Osteoblast (primary cell): ENCODE data around the gene FHIT. TPM values are rescaled to one million over a fixed set of nuclear protein-coding genes. Genes with fewer than 3 reads are reported as not detected.

Experiments
- DNase-seq: peaks from one replicate; pipeline ENCODE4 v3.0.0; 2011; ENCODE audit warnings: low spot score, mixed read lengths; ENCODE audit not compliant: insufficient read length; ENCODE audit errors: missing footprints
- H2AFZ ChIP-seq: 2 replicates; pipeline ENCODE4 v1.6.0; 2011; ENCODE audit warnings: mild to moderate bottlenecking, low read length
- H3K27ac ChIP-seq: 2 replicates; pipeline ENCODE4 v1.5.1; 2011; ENCODE audit warnings: mild to moderate bottlenecking, low read depth, low read length, moderate library complexity
- H3K27me3 ChIP-seq: 2 replicates; pipeline ENCODE4 v1.6.0; 2012; ENCODE audit warnings: mild to moderate bottlenecking, control low read depth, inconsistent platforms, low read length, moderate library complexity; ENCODE audit not compliant: insufficient read depth
- H3K36me3 ChIP-seq: 2 replicates; pipeline ENCODE4 v1.5.1; 2011; ENCODE audit warnings: mild to moderate bottlenecking, low read length, control low read depth, moderate library complexity; ENCODE audit not compliant: insufficient read depth
- H3K4me1 ChIP-seq: 2 replicates; pipeline ENCODE4 v1.5.1; 2011; ENCODE audit warnings: mild to moderate bottlenecking, low read length, control low read depth, moderate library complexity; ENCODE audit not compliant: insufficient read depth
- H3K4me2 ChIP-seq: 2 replicates; pipeline ENCODE4 v1.6.0; 2011; ENCODE audit warnings: mild to moderate bottlenecking, low read length; ENCODE audit not compliant: insufficient read depth
- H3K4me3 ChIP-seq: fragments of 200-600 bp; sonication (generic); 3 replicates; pipeline ENCODE4 v1.5.1; 2012; ENCODE audit warnings: mild to moderate bottlenecking, low read length, inconsistent platforms; ENCODE audit not compliant: insufficient read depth
- H3K79me2 ChIP-seq: 2 replicates; pipeline ENCODE4 v1.6.0; 2012; ENCODE audit warnings: mild to moderate bottlenecking, low read length, control low read depth, inconsistent platforms; ENCODE audit not compliant: insufficient read depth
- H3K9me3 ChIP-seq: 2 replicates; pipeline ENCODE4 v1.5.1; 2011; ENCODE audit warnings: low read depth, low read length, control low read depth
- H4K20me1 ChIP-seq: 2 replicates; pipeline ENCODE4 v1.6.0; 2012; ENCODE audit warnings: mild to moderate bottlenecking, low read length, control low read depth; ENCODE audit not compliant: insufficient read depth
- CTCF ChIP-seq: IDR thresholded peaks from 2 replicates; pipeline ENCODE4 v1.5.1; 2011; ENCODE audit warnings: mild to moderate bottlenecking, low read depth, low read length, moderate library complexity; ENCODE audit errors: extremely low read depth
- total RNA-seq: library from RNA; depleted of rRNA; stranded (reverse); fragments of >200 nt; gene quantifications from 2 replicates; pipeline ENCODE4 v1.2.3, GENCODE V29; 2012

FHIT gene
- total RNA-seq, 1 donor, result 3.3 TPM

- H3K27me3 ChIP-seq, result no peaks in the 10 kb centered on the region
- H3K36me3 ChIP-seq, result no peaks in the 10 kb centered on the region
- no peaks in the 10 kb centered on the region for H3K79me2 ChIP-seq
- TF ChIP-seq CTCF, result no peak
- no peak overlapping the region for H2AFZ ChIP-seq
- no peak overlapping the region for H3K4me3 ChIP-seq
- H3K4me2 ChIP-seq, result no peak overlapping the region
- H3K27ac ChIP-seq, result no peak overlapping the region
- DNase-seq, result no peak
- H3K4me1 ChIP-seq, result no peaks in the 10 kb centered on the region
- no peaks in the 10 kb centered on the region for H3K9me3 ChIP-seq
- no peaks in the 10 kb centered on the region for H4K20me1 ChIP-seq
These were observed 14.7 kb downstream of the FHIT start for GRCh38 chr3:61236556-61236955.

- H3K4me2 ChIP-seq, result no peak overlapping the region
- DNase-seq, result no peak
- H3K4me1 ChIP-seq, result no peaks in the 10 kb centered on the region
- H3K9me3 ChIP-seq, result no peaks in the 10 kb centered on the region
- H2AFZ ChIP-seq, result no peak overlapping the region
- H3K79me2 ChIP-seq, result no peaks in the 10 kb centered on the region
- no peaks in the 10 kb centered on the region for H3K36me3 ChIP-seq
- no peaks in the 10 kb centered on the region for H3K27me3 ChIP-seq
- no peak for TF ChIP-seq CTCF
- no peak overlapping the region for H3K27ac ChIP-seq
- no peaks in the 10 kb centered on the region for H4K20me1 ChIP-seq
- no peak overlapping the region for H3K4me3 ChIP-seq
These were observed 17.5 kb downstream of the FHIT start for GRCh38 chr3:61233746-61234145.

GRCh38 chr3:61231693-61232092 is 19.6 kb downstream of the FHIT start:
- Histone ChIP-seq H3K36me3 (no peaks in the 10 kb centered on the region), H3K9me3 (no peaks in the 10 kb centered on the region), H3K4me1 (no peaks in the 10 kb centered on the region), H3K27ac (no peak overlapping the region), H3K27me3 (no peaks in the 10 kb centered on the region), H4K20me1 (no peaks in the 10 kb centered on the region), H3K4me3 (no peak overlapping the region), H3K79me2 (no peaks in the 10 kb centered on the region), H2AFZ (no peak overlapping the region), H3K4me2 (no peak overlapping the region)
- DNase-seq, result no peak
- TF ChIP-seq CTCF, result no peak

GRCh38 chr3:61227799-61228198 is 23.5 kb downstream of the FHIT start:
- Histone ChIP-seq H3K27me3 (no peaks in the 10 kb centered on the region), H3K36me3 (no peaks in the 10 kb centered on the region), H3K27ac (no peak overlapping the region), H3K9me3 (no peaks in the 10 kb centered on the region), H3K4me1 (no peaks in the 10 kb centered on the region), H3K4me2 (no peak overlapping the region), H2AFZ (no peak overlapping the region), H4K20me1 (no peaks in the 10 kb centered on the region), H3K4me3 (no peak overlapping the region), H3K79me2 (no peaks in the 10 kb centered on the region)
- no peak for TF ChIP-seq CTCF
- DNase-seq, result no peak
